Rectal smooth muscle tissue (tissue), 1 donor: ENCODE data around the gene TLL2.

Source experiments
- H3K27ac ChIP-seq: one replicate; pipeline ENCODE4 v1.7.0; 2013; ENCODE audit warnings: low read depth, low read length, inconsistent platforms
- H3K27me3 ChIP-seq: one replicate; pipeline ENCODE4 v1.7.0; 2013; ENCODE audit warnings: low read length; ENCODE audit not compliant: control insufficient read depth, insufficient read depth
- H3K36me3 ChIP-seq: one replicate; pipeline ENCODE4 v1.7.0; 2013; ENCODE audit warnings: low read length; ENCODE audit not compliant: control insufficient read depth, insufficient read depth
- H3K4me1 ChIP-seq: one replicate; pipeline ENCODE4 v1.7.0; 2013; ENCODE audit warnings: low read length; ENCODE audit not compliant: control insufficient read depth, insufficient read depth
- H3K4me3 ChIP-seq: one replicate; pipeline ENCODE4 v1.7.0; 2013; ENCODE audit warnings: low read length
- H3K9ac ChIP-seq: one replicate; pipeline ENCODE4 v1.7.0; 2013; ENCODE audit warnings: low read length

Gene TLL2

DNA sequence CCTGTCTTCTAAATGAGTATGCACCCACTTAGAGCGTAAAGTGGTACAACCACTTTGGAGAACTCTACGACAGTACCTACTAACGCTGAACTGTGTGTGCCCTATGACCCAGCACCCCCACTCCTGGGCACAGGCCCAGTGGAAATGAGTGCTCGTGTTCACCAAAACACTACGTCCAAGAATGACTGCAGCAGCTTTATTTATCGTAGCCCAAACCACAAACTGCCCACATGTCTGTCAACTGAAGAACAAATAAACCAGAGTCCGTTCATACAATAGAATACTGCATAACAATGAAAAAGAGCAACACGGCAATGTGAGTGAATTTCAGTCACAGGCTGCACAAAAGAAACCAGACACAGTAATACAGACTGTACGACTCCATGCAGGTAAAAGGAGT, 35.4 kb downstream of the TLL2 start:
- Histone ChIP-seq H3K4me1 (no peaks in the 10 kb centered on the region), H3K27ac (no peak overlapping the region), H3K4me3 (no peak overlapping the region), H3K36me3 (no peaks in the 10 kb centered on the region), H3K27me3 (no peaks in the 10 kb centered on the region), H3K9ac (no peak overlapping the region)

DNA sequence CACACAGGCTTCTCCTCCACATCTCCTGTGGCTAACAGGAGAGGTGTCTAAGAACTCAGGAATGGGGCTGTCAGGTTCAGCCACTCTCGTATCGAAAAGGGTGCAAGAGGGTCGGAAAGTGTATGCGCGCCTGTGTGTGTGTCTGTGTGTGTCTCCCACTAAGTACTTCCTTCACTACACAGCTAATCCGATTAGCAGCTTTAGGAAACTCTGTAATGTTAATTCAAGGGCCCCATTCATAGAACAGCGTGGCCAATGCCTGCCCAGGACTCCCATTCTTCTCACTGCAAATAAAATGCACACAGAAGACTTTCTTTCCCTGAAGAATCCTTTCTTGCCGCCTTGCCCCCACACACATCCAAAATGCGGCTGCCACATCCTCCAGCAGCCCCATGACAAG, 39.9 kb downstream of the TLL2 start:
- Histone ChIP-seq H3K36me3 (no peaks in the 10 kb centered on the region), H3K4me1 (no peaks in the 10 kb centered on the region), H3K4me3 (no peak overlapping the region), H3K27ac (no peak overlapping the region), H3K27me3 (no peaks in the 10 kb centered on the region), H3K9ac (no peak overlapping the region)

DNA sequence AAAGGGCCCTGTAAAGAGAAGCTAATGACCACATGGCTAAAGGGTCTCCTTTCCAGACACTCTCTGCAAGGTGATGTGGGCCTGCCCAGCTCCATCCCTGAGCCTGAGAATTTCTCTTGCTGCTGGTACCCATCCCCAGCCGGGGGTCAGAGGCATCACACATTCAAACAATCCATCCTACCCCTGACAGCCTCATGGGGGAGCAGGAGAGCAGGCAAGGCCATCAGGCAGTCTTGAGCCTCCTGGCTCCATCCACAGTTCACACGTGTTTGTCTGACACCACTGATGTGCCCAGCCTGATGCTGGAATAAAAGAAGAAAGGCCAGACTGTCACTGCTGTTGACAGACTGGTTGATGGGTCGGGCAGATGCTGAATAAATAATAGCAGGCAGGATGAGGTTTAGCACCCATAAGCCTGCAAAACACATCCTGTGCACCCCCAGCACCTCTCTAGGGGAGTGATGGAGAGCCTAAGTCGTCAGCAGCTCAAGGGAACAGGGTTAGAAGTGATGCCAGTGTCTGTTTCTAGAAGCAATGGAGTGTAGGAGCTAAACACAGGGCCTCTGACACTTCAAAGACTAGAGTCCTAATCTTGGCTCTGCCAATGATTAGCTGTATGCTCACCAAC, 43.5 kb downstream of the TLL2 start:
- H3K4me3 ChIP-seq: no peak overlapping the region
- H3K9ac ChIP-seq: no peak overlapping the region
- H3K36me3 ChIP-seq: no peaks in the 10 kb centered on the region
- H3K4me1 ChIP-seq: no peaks in the 10 kb centered on the region
- no peak overlapping the region for H3K27ac ChIP-seq
- no peaks in the 10 kb centered on the region for H3K27me3 ChIP-seq

DNA sequence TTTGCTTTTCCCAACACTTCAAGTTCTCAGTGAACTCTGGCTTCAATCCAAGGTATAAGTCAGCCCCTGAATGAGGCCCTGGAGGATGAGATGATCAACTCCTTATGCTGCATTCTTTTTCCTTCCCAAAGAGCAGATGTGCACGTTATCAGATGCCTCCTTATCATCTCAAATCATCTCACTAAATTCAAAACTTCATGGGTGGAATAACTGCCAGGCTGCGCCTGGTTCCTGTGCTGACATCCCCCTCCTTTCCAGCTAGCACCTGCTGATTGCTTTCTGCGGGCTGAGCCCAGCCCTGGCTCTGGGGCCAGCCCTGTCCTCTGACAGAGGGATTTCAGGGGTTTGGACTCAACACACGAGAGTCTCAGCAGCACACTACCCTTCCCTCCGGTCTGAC, 44.9 kb downstream of the TLL2 start:
- Histone ChIP-seq H3K27me3 (no peaks in the 10 kb centered on the region), H3K4me3 (no peak overlapping the region), H3K4me1 (no peaks in the 10 kb centered on the region), H3K9ac (no peak overlapping the region), H3K27ac (no peak overlapping the region), H3K36me3 (no peaks in the 10 kb centered on the region)

DNA sequence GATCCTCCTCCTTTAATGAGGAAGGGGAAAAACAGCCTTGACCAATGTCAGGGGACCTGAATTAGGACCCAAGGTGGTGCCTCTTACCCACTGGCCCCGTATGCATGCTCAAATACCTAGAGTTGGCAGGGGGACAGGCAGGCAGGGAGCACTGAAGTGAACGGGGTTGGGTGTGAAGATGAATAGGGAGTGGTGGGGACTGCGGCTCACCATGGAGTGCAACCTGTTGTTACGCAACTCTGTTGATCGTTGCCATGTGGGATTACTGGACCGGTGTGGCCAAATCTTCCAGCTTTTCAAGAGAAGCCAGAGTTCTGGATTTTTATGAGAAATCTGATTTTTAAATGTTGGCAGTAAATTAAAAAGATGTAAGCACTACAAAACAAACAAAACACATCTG, 48.1 kb downstream of the TLL2 start:
- Histone ChIP-seq H3K27me3 (no peaks in the 10 kb centered on the region), H3K9ac (no peak overlapping the region), H3K27ac (no peak overlapping the region), H3K4me1 (no peaks in the 10 kb centered on the region), H3K4me3 (no peak overlapping the region), H3K36me3 (no peaks in the 10 kb centered on the region)

DNA sequence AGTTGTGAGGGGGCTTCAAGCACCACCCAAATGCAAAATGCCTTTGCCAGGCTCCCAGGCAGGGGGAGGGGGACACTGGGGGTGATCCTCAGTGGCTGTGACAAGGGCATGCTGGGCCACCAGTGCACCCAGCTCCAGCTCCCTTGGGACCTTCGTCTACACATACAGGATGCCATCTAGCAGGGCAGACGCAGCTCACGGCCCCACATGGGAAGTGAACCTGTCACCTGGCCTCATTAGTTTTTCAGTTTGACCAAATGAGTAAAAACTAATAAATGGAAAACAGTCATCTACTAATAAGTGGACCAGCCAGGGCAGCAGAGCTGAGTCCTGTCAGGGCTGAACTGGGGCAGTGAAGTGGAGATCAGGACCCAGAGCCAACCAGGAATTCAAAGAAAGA, 50.2 kb downstream of the TLL2 start:
- no peaks in the 10 kb centered on the region for H3K27me3 ChIP-seq
- H3K4me1 ChIP-seq: no peaks in the 10 kb centered on the region
- no peak overlapping the region for H3K9ac ChIP-seq
- no peaks in the 10 kb centered on the region for H3K36me3 ChIP-seq
- no peak overlapping the region for H3K27ac ChIP-seq
- H3K4me3 ChIP-seq: no peak overlapping the region

DNA sequence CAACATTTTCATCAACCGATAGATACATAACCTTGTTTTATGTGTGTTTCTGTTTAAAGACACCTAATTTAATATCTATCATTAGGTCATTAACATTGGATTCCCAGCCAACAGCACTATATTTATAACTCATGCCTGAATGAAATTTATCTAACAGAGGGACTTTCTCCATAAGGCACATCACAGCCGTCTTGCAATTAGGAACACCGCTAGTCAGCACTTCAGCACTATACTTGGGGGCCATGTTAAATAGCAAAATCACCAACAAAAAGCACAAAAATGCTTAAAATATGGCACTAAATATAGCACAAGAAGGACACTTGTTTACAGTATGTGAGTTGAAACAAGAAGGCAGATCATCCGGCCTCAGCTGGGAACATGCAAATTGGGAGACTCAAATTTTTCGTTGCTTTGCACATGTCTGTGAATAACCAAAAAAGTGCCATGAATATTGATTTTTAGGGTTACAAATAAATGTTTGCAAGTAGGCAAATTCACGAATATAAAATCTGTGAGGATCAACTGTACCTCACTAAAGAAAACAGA, 51.0 kb downstream of the TLL2 start:
- Histone ChIP-seq H3K27ac (no peak overlapping the region), H3K4me1 (no peaks in the 10 kb centered on the region), H3K4me3 (no peak overlapping the region), H3K27me3 (no peaks in the 10 kb centered on the region), H3K36me3 (no peaks in the 10 kb centered on the region), H3K9ac (no peak overlapping the region)

DNA sequence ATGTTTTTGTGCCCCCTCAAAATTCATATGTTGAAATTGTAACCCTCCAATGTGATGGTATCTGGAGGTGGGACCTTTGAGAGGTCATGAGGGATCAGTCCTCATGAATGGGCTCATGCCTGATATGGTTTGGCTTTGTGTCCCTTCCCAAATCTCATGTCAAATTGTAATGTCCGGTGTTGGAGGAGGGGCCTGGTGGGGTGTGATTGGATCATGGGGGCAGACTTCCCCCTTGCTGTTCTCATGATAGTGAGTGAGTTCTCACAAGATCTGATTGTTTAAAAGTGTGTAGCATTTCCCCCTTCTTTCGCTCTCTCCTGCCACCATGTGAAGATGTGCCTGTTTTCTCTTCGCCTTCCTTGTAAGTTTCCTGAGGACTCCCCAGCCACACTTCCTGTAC, 53.4 kb downstream of the TLL2 start:
- no peak overlapping the region for H3K9ac ChIP-seq
- H3K36me3 ChIP-seq: no peaks in the 10 kb centered on the region
- no peaks in the 10 kb centered on the region for H3K27me3 ChIP-seq
- no peak overlapping the region for H3K27ac ChIP-seq
- no peak overlapping the region for H3K4me3 ChIP-seq
- H3K4me1 ChIP-seq: no peaks in the 10 kb centered on the region

DNA sequence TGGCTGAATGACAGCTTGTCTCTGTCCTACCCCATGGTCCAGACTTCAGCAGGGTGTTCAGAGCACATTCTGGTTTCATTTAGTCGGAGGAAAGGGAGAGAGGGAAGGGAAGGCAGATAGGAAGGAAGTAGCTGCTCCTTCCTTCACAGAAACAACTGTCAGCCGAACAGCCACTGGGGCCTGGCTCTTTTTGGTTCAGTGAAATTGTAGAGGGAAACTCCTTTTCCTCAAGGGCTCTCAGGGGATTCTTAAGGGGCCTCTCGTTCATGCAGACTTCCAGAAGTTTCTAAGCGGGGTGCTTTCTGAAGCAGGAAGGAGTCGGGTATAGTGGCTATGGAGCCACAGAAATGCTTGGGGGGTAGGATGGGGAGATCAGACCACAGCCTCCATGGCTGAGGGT, 56.4 kb downstream of the TLL2 start:
- H3K36me3 ChIP-seq: no peaks in the 10 kb centered on the region
- no peak overlapping the region for H3K9ac ChIP-seq
- no peak overlapping the region for H3K4me3 ChIP-seq
- H3K27ac ChIP-seq: no peak overlapping the region
- no peaks in the 10 kb centered on the region for H3K27me3 ChIP-seq
- H3K4me1 ChIP-seq: no peaks in the 10 kb centered on the region

DNA sequence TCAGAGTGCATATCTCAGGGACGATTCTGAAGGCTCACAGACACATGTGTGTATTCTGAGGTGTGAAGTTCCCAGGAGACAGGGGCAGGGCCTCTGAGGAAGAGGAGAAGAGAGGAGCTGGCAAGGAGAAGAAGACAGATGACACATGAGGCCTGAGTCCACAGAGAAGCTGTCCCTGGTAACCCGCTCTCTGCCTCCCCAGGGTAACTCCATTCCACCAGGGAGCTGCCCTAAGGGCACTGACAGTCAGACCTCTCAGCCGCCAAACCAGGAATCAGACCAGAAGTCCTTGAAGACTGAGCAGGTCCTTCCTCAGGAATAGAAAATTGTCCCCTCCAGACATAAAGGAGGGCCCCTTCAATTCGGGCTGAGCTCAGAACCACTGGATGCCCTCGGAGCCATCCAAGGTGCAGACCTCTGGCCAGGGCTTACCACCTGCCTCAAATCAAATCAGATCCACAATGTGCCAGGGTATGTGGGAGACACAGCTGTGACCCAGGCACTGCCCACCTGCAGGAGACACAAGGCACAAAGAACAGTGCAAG, 57.4 kb downstream of the TLL2 start:
- H3K36me3 ChIP-seq: no peaks in the 10 kb centered on the region
- no peak overlapping the region for H3K9ac ChIP-seq
- H3K4me3 ChIP-seq: no peak overlapping the region
- H3K27me3 ChIP-seq: no peaks in the 10 kb centered on the region
- no peak overlapping the region for H3K27ac ChIP-seq
- no peaks in the 10 kb centered on the region for H3K4me1 ChIP-seq

DNA sequence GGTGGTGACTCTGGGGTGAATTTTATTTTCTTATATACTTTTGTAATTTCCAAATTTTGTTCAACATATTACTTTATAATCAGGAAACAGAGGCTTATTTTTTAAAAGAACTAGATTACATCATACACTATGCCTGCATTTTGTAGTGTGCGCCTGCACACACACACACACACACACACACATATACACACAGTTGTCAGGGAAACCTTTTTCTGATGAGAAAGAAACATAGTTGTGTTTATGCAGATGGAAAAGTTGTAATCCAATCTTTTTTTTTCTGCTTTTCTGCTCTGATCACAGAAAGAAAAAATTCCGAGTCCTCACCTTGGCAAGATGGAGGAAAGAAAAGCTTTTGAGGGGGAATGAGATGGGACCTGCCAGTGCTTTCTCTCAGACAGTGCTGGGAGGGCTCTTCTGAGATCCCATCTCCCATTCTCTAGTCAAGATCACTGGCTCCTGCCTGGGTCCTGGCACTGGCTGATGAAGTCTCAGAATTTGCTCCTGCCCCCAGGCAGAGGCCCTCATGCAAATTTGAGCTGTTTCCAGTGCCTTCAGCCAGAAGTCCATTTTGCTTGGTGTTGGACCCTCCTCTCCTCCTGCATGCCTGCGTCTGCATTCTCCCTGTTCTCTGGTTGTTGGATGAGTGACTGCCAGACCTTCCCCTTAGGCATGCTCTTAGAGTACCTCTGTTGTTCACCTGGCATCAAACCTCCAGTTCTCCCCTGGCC, 59.7 kb downstream of the TLL2 start:
- no peak overlapping the region for H3K4me3 ChIP-seq
- H3K9ac ChIP-seq: no peak overlapping the region
- H3K36me3 ChIP-seq: no peaks in the 10 kb centered on the region
- H3K27ac ChIP-seq: no peak overlapping the region
- H3K27me3 ChIP-seq: no peaks in the 10 kb centered on the region
- H3K4me1 ChIP-seq: no peaks in the 10 kb centered on the region

DNA sequence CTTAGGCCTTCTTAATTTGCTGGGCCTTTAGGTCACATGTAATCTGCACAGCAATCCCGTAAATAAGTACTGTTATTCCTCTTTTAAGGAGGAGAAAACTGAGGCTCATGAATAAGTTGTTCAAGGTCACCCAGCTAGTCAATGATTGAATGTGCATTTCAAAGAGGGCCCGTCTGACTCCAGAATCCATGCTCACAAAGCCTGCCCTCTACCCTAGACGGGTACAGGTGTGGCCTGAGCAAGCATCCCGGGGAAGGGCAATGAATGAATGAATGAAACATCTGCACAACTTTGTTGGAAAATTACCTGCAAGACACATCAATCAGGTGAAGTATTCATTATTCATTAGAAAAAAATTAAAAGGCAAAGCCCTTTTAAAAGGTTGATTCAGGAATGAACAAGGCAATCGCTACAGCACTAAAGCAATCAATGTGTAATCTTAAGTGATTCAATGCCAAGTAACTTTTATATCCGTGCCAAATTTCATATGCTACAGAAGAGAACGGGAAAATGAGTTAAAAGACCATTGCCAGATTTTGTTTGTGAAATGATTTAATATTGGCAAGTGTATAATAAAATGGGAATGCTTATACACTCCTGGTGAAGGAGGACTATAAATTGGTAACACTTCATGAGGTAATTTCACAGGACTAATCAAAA, 61.1 kb downstream of the TLL2 start:
- Histone ChIP-seq H3K9ac (no peak overlapping the region), H3K27ac (no peak overlapping the region), H3K27me3 (no peaks in the 10 kb centered on the region), H3K4me3 (no peak overlapping the region), H3K36me3 (no peaks in the 10 kb centered on the region), H3K4me1 (no peaks in the 10 kb centered on the region)
